ENCODE measurements around the gene IFNAR1.

DNA sequence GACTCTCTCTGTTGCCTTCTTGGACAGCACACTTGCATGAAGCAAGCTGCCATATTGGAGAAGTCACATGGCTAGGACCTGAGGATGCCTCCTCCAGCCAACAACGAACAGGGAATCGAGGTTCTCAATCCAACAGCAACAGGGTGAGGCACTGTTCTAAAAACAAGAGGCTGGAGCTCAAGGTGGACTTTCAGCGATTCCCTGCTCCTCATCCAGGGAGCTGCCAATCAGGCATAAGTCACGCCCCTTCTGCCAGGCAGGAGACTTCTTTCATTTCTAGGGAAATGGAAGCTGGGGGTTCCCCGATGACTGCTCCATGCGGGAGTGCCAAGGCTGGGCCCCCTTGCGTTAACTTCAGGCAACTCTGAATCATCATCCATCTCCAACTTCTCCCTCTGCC, 22.7 kb upstream of the IFNAR1 start:
- TF ChIP-seq, protein P1, sequence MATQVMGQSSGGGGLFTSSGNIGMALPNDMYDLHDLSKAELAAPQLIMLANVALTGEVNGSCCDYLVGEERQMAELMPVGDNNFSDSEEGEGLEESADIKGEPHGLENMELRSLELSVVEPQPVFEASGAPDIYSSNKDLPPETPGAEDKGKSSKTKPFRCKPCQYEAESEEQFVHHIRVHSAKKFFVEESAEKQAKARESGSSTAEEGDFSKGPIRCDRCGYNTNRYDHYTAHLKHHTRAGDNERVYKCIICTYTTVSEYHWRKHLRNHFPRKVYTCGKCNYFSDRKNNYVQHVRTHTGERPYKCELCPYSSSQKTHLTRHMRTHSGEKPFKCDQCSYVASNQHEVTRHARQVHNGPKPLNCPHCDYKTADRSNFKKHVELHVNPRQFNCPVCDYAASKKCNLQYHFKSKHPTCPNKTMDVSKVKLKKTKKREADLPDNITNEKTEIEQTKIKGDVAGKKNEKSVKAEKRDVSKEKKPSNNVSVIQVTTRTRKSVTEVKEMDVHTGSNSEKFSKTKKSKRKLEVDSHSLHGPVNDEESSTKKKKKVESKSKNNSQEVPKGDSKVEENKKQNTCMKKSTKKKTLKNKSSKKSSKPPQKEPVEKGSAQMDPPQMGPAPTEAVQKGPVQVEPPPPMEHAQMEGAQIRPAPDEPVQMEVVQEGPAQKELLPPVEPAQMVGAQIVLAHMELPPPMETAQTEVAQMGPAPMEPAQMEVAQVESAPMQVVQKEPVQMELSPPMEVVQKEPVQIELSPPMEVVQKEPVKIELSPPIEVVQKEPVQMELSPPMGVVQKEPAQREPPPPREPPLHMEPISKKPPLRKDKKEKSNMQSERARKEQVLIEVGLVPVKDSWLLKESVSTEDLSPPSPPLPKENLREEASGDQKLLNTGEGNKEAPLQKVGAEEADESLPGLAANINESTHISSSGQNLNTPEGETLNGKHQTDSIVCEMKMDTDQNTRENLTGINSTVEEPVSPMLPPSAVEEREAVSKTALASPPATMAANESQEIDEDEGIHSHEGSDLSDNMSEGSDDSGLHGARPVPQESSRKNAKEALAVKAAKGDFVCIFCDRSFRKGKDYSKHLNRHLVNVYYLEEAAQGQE (IDR thresholded peaks at IDR 0.05; ENCODE audit: borderline replicate concordance), result no peak
- TF ChIP-seq EP300 (conservative IDR thresholded peaks at IDR 0.05; ENCODE audit: poor library complexity, severe bottlenecking) (no peak), EZH2 (IDR thresholded peaks at IDR 0.05; ENCODE audit: borderline replicate concordance, insufficient read depth, low read length, poor library complexity, severe bottlenecking) (no peak), SMC3 (conservative IDR thresholded peaks at IDR 0.05; ENCODE audit: poor library complexity) (no peak), MXI1 (conservative IDR thresholded peaks at IDR 0.05; ENCODE audit: poor library complexity, severe bottlenecking) (no peak), POLR2AphosphoS5 (IDR thresholded peaks at IDR 0.05) (no peak), TAF1 (IDR thresholded peaks at IDR 0.05; ENCODE audit: low read depth) (no peak)
- TF ChIP-seq, protein P2, sequence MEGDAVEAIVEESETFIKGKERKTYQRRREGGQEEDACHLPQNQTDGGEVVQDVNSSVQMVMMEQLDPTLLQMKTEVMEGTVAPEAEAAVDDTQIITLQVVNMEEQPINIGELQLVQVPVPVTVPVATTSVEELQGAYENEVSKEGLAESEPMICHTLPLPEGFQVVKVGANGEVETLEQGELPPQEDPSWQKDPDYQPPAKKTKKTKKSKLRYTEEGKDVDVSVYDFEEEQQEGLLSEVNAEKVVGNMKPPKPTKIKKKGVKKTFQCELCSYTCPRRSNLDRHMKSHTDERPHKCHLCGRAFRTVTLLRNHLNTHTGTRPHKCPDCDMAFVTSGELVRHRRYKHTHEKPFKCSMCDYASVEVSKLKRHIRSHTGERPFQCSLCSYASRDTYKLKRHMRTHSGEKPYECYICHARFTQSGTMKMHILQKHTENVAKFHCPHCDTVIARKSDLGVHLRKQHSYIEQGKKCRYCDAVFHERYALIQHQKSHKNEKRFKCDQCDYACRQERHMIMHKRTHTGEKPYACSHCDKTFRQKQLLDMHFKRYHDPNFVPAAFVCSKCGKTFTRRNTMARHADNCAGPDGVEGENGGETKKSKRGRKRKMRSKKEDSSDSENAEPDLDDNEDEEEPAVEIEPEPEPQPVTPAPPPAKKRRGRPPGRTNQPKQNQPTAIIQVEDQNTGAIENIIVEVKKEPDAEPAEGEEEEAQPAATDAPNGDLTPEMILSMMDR (IDR thresholded peaks at IDR 0.05; ENCODE audit: poor library complexity, severe bottlenecking), result no peak
